Measurements from ENCODE around the gene ADGRG1.

GRCh38 chr16:57628008-57628781, at the start of gene ADGRG1:
- TF ChIP-seq CTCF (conservative IDR thresholded peaks at IDR 0.05 in 1 of 2, IDR thresholded peaks at IDR 0.05 in 1 of 2; ENCODE audit: low read depth in 1 of 2, low read length in 2 of 2) = peak in 1 of 2 donors; percentile 26
- no peak for TF ChIP-seq EZH2 (IDR thresholded peaks at IDR 0.05; ENCODE audit: low read length, missing control alignments)
